GM20431 (cell line): ENCODE data around the gene TSPEAR.
"Not testable (repeated sequence)": the region's sequence is repeated elsewhere in the genome, so short reads cannot be mapped to it uniquely, and the experiment has no call there.

Source experiments
- in situ Hi-C: fragments of 300-500 bp; cut with MseI, MboI; formaldehyde crosslinking; loops from one replicate; pipeline ENCODE4 v1.15.0; 2020; ENCODE audit warnings: low sequenced_read_pairs; ENCODE audit not compliant: unreplicated experiment

Gene TSPEAR

DNA sequence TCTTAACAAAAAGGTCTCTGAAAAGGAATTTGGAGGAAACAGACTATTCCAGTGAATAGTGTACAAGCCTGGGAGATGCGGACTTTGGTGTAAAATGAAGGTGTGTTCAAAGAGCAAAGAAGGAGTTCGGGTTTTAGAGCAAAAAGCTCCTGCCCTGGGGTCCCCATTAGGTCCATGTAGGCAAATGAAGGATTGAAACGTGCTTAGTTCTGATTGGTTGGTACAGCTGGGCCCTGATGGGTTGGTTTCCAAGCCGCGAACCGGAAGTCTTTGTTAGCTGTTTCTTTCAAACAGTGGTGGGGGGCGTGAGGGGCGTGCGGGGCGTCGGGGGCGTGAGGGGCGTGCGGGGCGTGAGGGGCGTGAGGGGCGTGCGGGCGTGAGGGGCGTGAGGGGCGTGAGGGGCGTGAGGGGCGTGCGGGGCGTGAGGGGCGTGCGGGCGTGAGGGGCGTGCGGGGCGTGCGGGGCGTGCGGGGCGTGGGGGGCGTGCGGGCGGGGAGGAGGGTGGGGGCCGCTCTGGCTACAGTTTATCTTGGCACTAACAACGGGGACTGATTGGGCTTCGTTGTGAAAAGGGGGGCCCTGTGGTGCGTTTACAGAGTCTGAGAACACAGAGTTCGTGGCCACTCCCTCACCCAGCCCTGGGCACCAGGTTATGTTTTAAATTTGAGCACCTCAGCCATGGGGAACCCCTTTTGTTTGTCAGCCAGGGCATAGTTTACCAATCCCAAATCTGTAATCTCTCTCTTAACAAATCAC lies 226.7 kb downstream of the TSPEAR start:
- in situ Hi-C loops, result no loop called here

DNA sequence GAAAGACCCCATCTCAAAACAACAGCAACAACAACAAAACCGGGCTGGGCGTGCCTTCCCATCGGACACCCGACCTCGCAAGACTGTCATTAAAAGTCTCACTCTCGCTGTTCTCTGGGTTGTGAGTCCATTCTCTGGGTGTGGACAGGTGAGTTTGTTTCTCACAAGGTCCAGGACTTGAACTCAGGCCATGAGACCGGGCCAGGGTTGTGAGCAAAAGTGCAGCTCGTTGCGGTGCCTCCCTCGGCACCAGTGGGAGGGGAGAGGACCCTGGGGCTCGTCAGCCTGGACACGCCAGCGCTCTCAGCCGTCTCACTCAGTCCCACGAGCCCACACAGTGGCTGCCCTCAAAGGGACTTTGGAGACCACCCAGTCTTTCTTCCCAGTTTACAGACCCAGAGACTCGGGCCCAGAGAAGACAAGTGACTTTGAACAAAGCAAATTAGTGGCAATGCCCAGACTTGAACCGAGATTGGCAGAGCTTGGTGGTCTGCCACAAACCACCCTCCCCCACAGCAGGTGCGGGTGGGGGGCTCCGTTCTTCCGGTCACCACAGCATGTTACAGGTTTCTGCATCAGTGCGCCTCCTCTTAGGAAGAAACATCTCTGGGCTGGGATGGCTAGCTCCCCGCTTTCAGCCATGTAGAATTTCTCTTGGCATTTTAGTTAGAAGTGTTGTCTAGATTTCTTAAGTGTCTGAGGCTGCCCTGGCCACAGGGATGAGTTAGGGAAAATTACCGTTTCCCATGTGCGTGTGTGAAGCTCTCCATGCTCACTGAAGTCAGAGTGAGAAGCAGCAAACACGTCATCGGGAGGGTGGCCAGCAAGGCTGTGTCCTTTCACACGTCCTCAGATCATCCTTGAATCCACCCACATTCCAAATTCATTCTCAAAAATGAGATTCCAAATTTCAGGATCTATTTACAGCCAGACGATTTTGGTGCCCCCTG lies 227.8 kb downstream of the TSPEAR start:
- in situ Hi-C loops, result no loop called here

DNA sequence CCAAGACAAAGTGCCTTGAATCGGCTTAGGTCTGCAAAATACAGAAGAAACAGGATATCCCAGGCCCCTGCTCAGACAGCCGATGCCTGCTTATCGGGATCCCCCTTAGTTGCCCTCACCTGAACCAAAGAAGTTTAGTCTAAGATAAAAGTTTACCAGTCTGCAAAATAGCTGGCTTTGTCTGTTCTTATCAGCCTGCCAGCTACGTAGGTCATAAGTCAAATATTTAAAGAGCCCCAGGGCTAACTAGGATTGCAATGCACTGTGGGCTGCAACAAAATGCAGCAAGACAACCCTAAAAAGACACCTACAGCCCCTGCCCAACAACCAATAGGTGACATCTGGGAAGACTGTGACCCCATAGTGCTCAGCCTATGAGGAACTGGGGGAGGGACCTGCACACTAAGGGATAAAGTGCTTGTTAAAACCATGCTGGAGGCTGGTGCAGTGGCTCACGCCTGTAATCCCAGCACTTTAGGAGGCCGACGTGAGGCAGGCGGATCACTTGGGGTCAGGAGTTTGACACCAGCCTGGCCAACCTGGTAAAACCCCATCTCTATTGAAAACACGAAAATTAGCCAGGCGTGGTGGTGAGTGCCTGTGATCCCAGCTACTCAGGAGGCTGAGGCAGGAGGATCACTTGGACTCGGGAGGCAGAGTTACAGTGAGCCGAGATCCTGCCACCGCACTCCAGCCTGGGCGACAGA lies 228.6 kb downstream of the TSPEAR start:
- in situ Hi-C loops, result no loop called here

DNA sequence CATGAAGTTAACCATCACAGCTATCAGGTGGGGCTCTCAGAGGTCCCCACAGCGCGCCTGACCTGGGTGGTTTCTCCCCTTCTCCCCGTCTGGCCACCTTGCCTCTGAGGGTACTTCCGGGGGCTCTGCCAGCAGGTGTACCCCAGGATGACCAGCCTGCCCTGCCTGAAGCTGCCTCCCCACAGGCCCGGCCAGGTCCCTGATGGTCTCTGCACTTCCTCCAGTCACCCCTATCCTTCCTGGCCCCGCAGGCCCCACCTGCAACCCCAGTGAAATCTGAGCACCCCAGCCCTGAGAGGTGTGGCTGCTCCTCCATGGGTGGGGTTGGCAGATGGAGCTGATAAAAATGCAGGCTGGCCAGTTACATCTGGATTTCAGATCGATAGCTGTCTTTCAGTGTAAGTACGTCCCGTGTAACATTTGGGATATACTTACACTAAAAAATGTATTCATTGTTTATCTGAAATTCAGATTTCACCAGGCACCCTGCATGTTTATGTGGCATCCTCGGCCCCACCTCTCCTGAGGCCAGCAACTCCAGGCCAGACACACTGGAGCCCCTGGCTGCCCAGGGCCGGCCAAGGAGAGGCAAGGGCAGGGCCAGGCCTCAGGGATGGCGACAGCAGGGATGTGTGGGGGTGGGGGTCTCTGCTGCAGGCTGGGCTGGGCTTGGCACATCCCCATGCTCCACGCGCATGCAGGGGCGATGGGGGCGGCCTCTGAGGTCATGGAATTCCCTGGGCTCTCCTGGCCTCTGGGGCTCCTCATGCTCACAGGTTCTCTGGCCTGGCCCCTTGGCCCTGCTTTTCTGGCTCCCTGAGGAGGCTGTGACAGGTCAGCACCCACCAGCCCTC lies 230.9 kb downstream of the TSPEAR start:
- in situ Hi-C loops, result no loop called here

DNA sequence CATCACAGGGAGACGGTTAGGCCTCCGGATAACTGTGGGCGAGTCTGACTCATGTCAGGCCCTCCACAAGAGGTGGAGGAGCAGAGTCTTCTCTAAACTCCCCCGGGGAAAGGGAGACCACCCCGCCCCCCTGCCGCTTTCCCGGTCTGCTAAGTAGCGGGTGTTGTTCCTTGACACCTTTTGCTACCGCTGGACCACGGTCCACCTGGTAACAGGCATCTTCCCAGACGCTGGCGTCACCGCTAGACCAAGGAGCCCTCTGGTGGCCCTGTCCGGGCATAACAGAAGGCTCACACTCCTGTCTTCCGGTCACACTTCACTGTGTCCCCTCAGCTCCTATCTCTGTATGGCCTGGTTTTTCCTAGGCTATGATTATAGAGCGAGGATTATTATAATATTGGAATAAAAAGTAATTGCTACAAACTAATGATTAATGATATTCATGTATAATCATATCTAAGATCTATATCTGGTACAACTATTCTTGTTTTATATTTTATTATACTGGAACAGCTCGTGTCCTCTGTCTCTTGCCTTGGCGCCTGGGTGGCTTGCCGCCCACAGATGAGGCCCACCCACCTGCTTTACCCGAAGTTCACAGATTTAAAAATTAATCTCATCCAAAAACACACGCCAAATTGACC lies 231.7 kb downstream of the TSPEAR start:
- in situ Hi-C loops, result not testable (repeated sequence)

DNA sequence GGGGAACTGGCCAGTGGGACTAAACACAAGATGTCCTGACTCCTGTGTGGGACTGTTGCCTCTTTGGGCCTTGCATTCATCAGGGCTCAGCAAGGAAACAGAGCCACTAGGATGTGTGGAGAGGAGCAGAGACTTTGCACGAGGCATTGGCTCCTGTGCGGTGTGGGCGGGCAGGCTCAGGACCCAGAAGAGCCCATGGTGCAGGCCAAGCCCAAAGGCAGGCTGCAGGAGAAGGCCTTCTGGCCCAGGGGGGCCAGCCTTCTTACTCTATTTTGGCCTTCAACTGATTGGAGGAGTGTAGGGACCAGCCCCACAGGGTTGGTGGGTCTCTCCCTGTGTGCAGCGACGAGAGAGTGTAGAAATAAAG lies 232.6 kb downstream of the TSPEAR start:
- in situ Hi-C loops, result no loop called here

DNA sequence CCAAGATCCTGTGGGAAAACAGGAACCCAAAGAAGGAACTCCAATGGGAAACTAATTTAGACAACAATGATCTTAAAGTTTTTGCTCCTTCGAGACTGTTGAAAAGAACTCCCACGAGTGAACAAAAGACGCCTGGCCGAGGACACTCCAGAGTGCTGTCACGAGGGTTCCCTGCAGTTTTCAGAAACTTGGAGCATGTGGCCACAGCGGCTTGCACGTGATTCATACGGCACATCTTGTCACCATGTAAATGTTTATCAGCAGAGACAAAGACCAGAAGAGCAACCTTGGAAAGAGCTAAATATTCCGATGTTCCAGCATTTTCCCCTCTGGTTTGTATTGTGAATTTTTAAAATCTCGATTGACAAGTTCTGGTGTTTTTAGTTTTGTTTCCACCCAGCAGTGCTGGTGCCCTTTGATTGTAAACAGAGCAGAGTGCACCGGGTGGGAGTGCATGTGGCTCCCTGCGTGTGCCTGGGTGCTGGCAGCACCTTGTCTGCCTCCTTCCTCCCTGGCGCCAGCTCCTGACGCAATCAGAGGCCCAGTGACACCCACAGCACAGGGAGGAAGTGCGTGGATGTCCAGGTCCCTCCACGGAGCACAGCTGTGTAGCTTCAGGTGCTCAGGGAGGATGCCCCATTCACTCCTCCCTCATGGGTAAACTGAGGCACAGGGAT lies 233.1 kb downstream of the TSPEAR start:
- in situ Hi-C loops, result no loop called here

DNA sequence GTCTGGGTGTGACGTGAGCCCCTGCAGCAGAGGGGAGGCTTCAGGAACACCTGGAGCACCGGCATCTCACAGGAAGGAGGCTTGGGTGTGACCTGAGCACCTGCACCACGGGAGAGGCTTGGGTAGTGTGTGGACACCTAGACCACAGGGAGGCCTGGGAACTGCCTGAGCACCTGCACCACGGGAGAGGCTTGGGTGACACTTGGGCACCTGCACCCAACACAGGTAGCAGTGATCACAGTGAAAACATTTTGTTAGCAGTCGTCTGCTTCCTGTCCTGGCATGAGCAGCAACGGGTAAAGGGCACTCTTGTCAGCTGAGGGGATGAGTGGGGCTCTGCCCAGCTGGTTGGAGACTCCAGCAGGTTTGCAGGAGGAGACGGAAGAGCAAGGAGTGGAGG lies 233.7 kb downstream of the TSPEAR start:
- in situ Hi-C loops, result no loop called here

DNA sequence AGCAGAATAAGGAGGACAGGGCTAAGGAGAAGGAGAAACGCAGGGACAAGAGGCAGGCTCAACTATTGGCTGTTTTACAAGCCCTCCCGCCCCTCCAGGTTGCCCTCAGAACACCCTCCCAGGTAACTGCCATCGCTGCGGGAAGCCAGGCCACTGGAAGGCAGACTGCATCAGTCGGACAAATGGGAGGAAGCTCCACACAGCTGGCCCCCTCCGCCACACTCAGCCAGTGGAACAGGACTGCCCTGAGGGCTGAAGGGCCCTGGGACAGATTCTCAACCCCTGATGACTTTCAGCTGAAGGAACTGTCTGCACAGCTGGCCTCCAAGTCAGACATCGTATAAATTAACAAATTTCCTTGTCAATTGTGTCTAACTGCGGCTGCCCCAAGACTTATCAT lies 234.2 kb downstream of the TSPEAR start:
- in situ Hi-C loops, result no loop called here

DNA sequence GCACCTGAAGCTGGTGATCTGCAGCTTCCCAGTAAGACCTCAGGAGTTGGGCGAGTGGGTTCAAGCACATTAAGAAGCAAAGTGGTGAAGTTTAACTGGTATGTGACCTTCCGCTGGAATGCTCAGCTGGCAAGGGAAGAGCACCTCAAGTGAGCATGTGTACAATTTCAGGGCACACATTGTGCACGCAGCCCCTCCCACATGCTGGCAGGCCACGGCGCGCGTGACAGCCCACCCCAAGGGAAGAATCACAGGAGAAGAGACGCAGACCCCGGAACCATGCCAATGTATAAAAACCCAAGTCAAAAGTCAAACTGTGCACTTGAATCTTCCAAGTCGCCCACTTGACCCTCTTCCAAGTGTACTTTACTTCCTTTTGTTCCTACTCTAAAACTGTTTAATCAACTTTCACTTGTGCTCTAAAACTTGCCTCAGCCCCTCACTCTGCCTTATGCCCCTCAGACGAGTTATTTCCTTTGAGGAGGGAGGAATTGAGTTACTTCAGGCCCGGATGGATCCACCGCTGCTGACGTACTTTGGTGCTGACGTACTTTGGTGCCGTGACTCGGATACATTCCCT lies 236.0 kb downstream of the TSPEAR start:
- in situ Hi-C loops, result no loop called here

DNA sequence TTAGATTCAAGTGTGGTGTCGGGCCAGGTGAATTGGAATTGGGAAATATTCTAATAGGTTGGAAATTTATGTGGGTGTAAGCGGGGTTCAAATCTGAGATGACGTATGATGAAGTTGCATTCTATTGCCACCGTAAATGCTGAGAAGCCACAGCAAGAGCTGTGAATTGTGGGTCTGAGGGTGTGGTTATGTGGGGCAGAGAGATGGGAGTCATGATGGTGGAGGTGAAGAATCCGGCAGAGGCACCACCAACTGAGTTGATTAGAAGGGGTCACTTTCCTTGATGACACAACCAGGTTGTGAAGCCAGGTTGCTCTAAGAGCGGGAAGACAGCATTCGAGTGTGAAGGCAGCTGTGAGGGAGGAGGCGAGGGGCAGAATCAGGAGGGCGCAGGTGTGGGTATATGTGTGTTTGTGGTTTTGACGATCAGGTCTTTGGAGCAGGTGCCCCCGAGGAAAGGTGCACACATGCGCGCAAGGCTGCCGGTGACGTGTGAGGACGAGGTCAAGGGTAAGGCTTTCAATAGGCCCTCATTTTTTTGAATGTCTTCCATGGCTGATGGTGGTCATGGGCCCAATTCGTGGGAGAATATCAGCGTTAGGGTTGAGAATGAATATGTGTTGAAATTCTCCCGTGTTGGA lies 237.3 kb downstream of the TSPEAR start:
- in situ Hi-C loops, result no loop called here

DNA sequence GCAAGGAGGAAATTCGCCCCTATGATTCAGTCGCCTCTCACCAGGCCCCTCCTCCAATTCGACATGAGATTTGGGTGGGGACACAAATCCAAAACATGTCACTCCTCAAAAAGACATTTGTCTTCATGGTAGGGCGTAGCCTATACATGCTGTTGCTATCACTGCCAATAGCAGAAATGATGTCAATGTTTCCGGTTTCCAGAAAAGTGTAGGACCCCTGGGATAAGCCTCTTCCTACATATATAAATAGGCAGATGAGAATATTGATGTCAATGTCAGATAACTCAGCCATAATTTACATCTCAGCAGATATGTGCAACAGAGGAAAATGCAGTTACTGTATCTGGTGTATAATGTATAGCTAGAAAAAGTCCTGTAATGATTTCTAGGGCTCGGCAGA lies 239.4 kb downstream of the TSPEAR start:
- in situ Hi-C loops, result no loop called here

DNA sequence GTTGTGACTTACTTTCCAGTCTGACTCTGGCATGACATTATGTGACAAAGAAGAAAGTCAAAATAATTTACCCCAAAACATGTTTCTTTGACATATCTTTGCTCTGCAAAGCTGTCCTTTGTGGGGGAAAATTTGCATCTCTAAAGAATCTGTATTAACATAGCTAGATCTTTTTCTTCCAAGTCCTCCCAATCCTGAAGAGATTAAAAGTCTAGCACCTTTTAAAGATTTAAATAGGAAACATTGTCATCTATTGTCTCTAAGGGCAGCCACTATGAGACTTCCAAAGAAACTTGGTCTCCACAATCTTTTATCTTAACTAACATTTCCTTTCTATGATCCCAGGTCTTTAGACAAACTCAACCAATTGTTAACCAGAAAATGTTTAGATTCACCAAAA lies 240.0 kb downstream of the TSPEAR start:
- in situ Hi-C loops, result no loop called here

DNA sequence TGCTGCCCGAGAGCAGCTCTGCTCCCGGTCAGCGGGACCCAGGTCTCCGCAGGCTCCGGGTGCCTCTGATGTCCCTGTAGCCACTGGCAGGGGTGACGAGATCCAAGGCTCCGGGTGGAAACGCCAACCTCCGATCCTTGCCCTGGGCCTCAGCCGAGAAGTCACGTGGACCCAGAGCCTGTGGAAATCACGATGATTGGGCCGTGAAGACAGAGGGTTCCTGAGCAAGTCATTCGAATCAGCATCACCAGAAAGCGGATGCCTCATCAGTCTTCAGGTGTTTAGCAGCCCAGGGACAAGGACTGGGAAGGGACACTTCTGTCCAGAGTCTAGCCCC lies 243.5 kb downstream of the TSPEAR start:
- in situ Hi-C loops, result no loop called here

DNA sequence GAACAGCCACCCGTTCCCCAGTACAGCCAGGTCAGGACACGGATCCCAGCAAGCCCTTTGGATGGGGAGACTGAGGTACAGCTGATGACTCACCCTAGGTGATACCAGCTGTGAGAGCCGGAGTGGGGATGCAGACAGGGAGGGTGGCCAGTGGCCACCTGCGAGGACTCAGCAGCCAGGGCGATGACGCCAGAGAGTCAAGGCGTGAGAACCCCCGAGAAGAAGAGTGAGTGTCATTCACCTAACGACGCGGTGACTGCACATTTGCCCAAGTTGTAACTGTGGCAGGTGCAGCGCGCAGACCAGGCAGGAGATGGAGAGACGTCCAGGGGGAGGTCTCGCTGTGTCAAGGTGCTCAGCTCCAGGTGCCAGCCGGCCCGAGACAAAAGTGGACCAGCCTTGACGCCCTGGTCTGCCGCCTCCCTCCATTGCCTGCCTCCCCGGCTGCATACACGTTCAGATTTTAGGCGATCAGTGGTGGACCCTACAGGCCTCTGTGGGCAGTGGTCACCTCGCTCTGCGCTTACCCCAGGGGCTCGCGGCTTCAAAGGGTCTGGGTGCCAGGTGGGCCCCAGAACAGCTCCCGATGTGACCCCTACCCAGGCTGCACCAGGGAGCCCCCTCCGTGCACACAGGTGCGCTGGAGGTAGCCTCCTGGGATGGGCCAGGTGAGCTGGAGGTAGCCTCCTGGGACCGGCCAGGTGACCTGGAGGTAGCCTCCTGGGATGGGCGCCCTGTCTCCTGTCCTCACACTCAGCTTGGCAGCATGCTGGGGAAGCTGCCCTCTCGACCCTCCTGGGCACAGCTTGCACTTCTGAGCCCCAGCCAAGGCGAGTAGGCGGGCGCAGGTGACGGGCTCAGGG lies 244.1 kb downstream of the TSPEAR start:
- in situ Hi-C loops, result no loop called here

DNA sequence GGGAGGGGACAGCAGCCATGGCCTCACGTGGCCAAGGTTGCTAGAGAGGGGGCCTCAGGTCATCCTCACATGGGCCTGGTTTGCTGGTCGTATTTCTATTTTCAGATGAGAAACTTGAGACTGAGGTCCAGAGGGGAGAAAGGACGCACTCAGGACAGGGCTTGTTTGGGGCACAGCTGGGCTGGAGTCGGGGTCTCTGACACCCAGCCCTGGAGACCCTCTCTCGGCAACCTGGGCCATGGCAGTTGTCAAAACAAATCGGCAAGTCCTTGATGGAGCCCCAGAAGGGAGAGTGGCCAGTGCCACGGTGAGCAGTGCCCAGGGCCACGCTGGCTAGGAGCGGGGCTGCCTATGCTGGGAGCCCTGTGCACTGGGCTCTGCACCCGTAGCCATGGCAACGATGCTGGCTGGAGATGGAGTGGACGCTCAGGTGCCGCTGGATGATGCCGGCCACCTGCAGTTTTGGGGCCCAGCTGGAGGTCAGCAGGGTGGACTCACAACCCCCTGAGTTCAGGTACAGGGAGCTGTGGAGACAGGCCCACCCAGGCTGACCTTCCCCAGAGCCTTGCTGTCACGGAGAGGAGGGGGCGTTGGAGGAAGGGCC lies 244.9 kb downstream of the TSPEAR start:
- in situ Hi-C loops, result no loop called here

DNA sequence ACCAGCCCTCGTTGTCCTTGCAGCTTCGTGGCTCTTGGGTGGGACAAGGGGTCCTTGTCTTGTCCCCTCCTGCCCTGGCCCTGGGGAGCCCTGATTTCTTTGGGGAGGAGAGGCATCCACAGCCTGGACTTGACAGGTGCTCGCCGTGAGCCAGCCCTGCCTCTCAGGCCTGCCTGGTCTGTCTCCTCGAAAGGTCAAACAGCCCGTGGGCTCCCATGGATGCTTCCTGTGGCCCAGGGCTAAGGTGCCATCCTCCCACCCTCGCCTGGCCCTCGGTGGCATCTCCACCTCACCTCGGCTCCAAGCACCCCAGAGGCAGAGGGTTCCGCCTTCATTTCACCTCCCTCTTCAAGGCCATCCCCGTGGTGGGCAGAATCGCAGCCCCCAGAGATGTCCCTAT lies 247.0 kb downstream of the TSPEAR start:
- in situ Hi-C loops, result no loop called here
